Measurements from ENCODE around the gene KARS1. TPM values are rescaled to one million over a fixed set of nuclear protein-coding genes. Genes with fewer than 3 reads are reported as not detected.

Gene KARS1
- total and polyA plus RNA-seq, 2 experiments from 2014 or later = 117 to 130 TPM

- TF ChIP-seq EZH2phosphoT487 (IDR thresholded peaks at IDR 0.05; ENCODE audit: insufficient read depth, low read depth) (no peak), EZH2 (IDR thresholded peaks at IDR 0.05; ENCODE audit: insufficient read depth, poor library complexity, severe bottlenecking) (no peak)
- Histone ChIP-seq H3K4me3 (no peak overlapping the region), H3K4me1 (ENCODE audit: insufficient read depth) (peaks cover 13% of the 10 kb centered on the region), H3K36me3 (ENCODE audit: low read depth) (peaks cover 51% of the 10 kb centered on the region), H3K9ac (no peak overlapping the region), H3K27me3 (replicated peaks; ENCODE audit: insufficient read depth) (no peaks in the 10 kb centered on the region), H4K20me1 (ENCODE audit: insufficient read depth) (peaks cover 5% of the 10 kb centered on the region; the same call in 1 of the 2 replicates), H2AFZ (no peak overlapping the region), H3F3A (ENCODE audit: insufficient read depth) (peaks cover 10% of the 10 kb centered on the region), H3K27ac (no peak overlapping the region), H3K79me2 (ENCODE audit: insufficient read depth) (peaks cover 56% of the 10 kb centered on the region), H3K9me3 (ENCODE audit: low read depth) (no peaks in the 10 kb centered on the region), H3K4me2 (ENCODE audit: unreplicated experiment) (no peak overlapping the region), H3K9me2 (ENCODE audit: insufficient read depth) (no peaks in the 10 kb centered on the region)
- in situ Hi-C loops (cut with MboI) = no loop called here
- 95 to 100% methylated on average over 2 of the region's 2 CpGs for WGBS, 2 experiments (ENCODE audit: low coverage in 1 of 2, low lambda C conversion rate in 2 of 2, missing lambda C conversion rate in 2 of 2)
- no peak for DNase-seq
Measured at GRCh38 chr16:75658175-75658574, 10.7 kb upstream of the KARS1 start.

GRCh38 chr16:75653922-75654321 is 6.5 kb upstream of the KARS1 start:
- no peaks in the 10 kb centered on the region for H3K27me3 ChIP-seq (replicated peaks; ENCODE audit: insufficient read depth)
- peak overlapping the region; percentile 58 for H3K27ac ChIP-seq
- H3K79me2 ChIP-seq (ENCODE audit: insufficient read depth) = peaks cover 99% of the 10 kb centered on the region
- H3K9me3 ChIP-seq (ENCODE audit: low read depth) = no peaks in the 10 kb centered on the region
- H3F3A ChIP-seq (ENCODE audit: insufficient read depth) = peaks cover 16% of the 10 kb centered on the region
- peaks cover 47% of the 10 kb centered on the region for H3K36me3 ChIP-seq (ENCODE audit: low read depth)
- H4K20me1 ChIP-seq (ENCODE audit: insufficient read depth) = peaks cover 24% of the 10 kb centered on the region; the same call in 1 of the 2 replicates
- peak overlapping the region; percentile 31; the same call in 1 of the 2 replicates for H3K9ac ChIP-seq
- 0 to 2% methylated on average over 1 of the region's 1 CpG for WGBS, 2 experiments (ENCODE audit: low coverage in 1 of 2, low lambda C conversion rate in 2 of 2, missing lambda C conversion rate in 2 of 2)
- H3K4me1 ChIP-seq (ENCODE audit: insufficient read depth) = peaks cover 45% of the 10 kb centered on the region
- peak overlapping the region; percentile 84 for H3K4me2 ChIP-seq (ENCODE audit: unreplicated experiment)
- in situ Hi-C loops (cut with MboI) = no loop called here
- H3K9me2 ChIP-seq (ENCODE audit: insufficient read depth) = no peaks in the 10 kb centered on the region
- peak; percentile 70 for DNase-seq
- H2AFZ ChIP-seq = no peak overlapping the region
- TF ChIP-seq EZH2phosphoT487 (IDR thresholded peaks at IDR 0.05; ENCODE audit: insufficient read depth, low read depth) = no peak
- no peak for TF ChIP-seq EZH2 (IDR thresholded peaks at IDR 0.05; ENCODE audit: insufficient read depth, poor library complexity, severe bottlenecking)
- H3K4me3 ChIP-seq = no peak overlapping the region

GRCh38 chr16:75648265-75649076 is 1.0 kb upstream of the KARS1 start:
- H3K9ac ChIP-seq = peak overlapping the region; percentile 97
- in situ Hi-C loops (cut with MboI) = no loop called here
- peaks cover 21% of the 10 kb centered on the region; the same call in 1 of the 2 replicates for H4K20me1 ChIP-seq (ENCODE audit: insufficient read depth)
- 0 to 2% methylated on average over 60 to 62 of the region's 62 CpGs for WGBS, 2 experiments (ENCODE audit: low coverage in 1 of 2, low lambda C conversion rate in 2 of 2, missing lambda C conversion rate in 2 of 2)
- H3K9me3 ChIP-seq (ENCODE audit: low read depth) = no peaks in the 10 kb centered on the region
- H3K27me3 ChIP-seq (replicated peaks; ENCODE audit: insufficient read depth) = no peaks in the 10 kb centered on the region
- peaks cover 93% of the 10 kb centered on the region for H3K79me2 ChIP-seq (ENCODE audit: insufficient read depth)
- DNase-seq = peak; percentile 92
- H2AFZ ChIP-seq = peak overlapping the region; percentile 89
- peaks cover 15% of the 10 kb centered on the region for H3K36me3 ChIP-seq (ENCODE audit: low read depth)
- peaks cover 44% of the 10 kb centered on the region for H3K4me1 ChIP-seq (ENCODE audit: insufficient read depth)
- H3K4me2 ChIP-seq (ENCODE audit: unreplicated experiment) = peak overlapping the region; percentile 84
- TF ChIP-seq EZH2phosphoT487 (IDR thresholded peaks at IDR 0.05; ENCODE audit: insufficient read depth, low read depth) = no peak
- TF ChIP-seq EZH2 (IDR thresholded peaks at IDR 0.05; ENCODE audit: insufficient read depth, poor library complexity, severe bottlenecking) = no peak
- H3K4me3 ChIP-seq = peak overlapping the region; percentile 91
- peaks cover 9% of the 10 kb centered on the region for H3F3A ChIP-seq (ENCODE audit: insufficient read depth)
- H3K9me2 ChIP-seq (ENCODE audit: insufficient read depth) = no peaks in the 10 kb centered on the region
- H3K27ac ChIP-seq = peak overlapping the region; percentile 87

- Histone ChIP-seq H3K4me2 (ENCODE audit: unreplicated experiment) (peak overlapping the region; percentile 80), H2AFZ (peak overlapping the region; percentile 89), H3K36me3 (ENCODE audit: low read depth) (peaks cover 16% of the 10 kb centered on the region), H3K9me3 (ENCODE audit: low read depth) (no peaks in the 10 kb centered on the region), H3K9me2 (ENCODE audit: insufficient read depth) (no peaks in the 10 kb centered on the region), H3K79me2 (ENCODE audit: insufficient read depth) (peaks cover 93% of the 10 kb centered on the region), H3K4me3 (peak overlapping the region; percentile 91), H3K27me3 (replicated peaks; ENCODE audit: insufficient read depth) (no peaks in the 10 kb centered on the region), H4K20me1 (ENCODE audit: insufficient read depth) (peaks cover 15% of the 10 kb centered on the region; the same call in 1 of the 2 replicates), H3K27ac (peak overlapping the region; percentile 87), H3K4me1 (ENCODE audit: insufficient read depth) (peaks cover 30% of the 10 kb centered on the region), H3K9ac (peak overlapping the region; percentile 97), H3F3A (ENCODE audit: insufficient read depth) (no peaks in the 10 kb centered on the region)
- in situ Hi-C loops (cut with MboI) = no loop called here
- TF ChIP-seq EZH2 (IDR thresholded peaks at IDR 0.05; ENCODE audit: insufficient read depth, poor library complexity, severe bottlenecking) (no peak), EZH2phosphoT487 (IDR thresholded peaks at IDR 0.05; ENCODE audit: insufficient read depth, low read depth) (no peak)
- WGBS, 2 experiments (ENCODE audit: low coverage in 1 of 2, low lambda C conversion rate in 2 of 2, missing lambda C conversion rate in 2 of 2) = 1 to 2% methylated on average over 18 of the region's 18 CpGs
- no peak for DNase-seq
Measured at GRCh38 chr16:75647112-75647491, 363 bp downstream of the KARS1 start.

All from GM23248 (cell line).